ENCODE results near the gene ZNF578. TPM values are rescaled to one million over a fixed set of nuclear protein-coding genes. Genes with fewer than 3 reads are reported as not detected.
A peak's percentile ranks its signal among the peaks of the same experiment; 100 is the strongest.

The ZNF578 gene
- total and polyA plus RNA-seq, 10 of the 15 experiments (the other 5 are each of a cell fraction or from before 2014, with no cell fraction given), result 0.10 to 0.43 (median 0.16) TPM; not detected in 4

- TF ChIP-seq, protein P1, sequence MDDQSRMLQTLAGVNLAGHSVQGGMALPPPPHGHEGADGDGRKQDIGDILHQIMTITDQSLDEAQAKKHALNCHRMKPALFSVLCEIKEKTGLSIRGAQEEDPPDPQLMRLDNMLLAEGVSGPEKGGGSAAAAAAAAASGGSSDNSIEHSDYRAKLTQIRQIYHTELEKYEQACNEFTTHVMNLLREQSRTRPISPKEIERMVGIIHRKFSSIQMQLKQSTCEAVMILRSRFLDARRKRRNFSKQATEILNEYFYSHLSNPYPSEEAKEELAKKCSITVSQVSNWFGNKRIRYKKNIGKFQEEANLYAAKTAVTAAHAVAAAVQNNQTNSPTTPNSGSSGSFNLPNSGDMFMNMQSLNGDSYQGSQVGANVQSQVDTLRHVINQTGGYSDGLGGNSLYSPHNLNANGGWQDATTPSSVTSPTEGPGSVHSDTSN (IDR thresholded peaks at IDR 0.05; ENCODE audit: insufficient replicate concordance, low read depth, low read length), result peak; percentile 39
- 0 out of 2 replicates have a peak, but pooled peaks have one; percentile 16 for TF ChIP-seq ELK1 (IDR thresholded peaks at IDR 0.05; ENCODE audit: low read depth, low read length)
These were observed 74.0 kb downstream of the ZNF578 start, which contains the start of gene ZNF808 (continued) for GRCh38 chr19:52527134-52527955.

DNA sequence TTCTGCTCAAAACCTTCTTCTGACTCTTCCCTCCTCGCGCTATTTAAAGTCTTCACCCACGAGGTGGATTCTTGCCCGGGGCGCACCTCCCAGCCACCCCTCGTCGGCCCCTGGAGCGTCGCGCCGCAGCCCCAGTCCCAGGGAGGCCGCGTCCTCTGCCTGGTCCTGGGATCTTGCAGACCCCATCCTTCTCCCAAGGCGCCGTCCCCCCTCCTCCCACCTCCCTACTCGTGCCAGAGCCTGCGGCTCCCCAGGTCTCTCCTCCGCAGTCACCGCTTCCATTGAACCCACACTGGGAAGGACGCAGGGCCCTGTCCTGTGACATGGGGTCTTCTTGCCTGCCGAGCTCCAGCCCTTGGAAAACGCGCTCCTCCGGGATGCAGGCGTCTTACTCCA, 74.6 kb downstream of the ZNF578 start:
- ChIA-PET POLR2A (no interaction called here), CTCF (no interaction called here), SMC1A (ENCODE audit: uncharacterized antibody, unreplicated experiment) (no interaction called here), RAD21 (ENCODE audit: unreplicated experiment) (no interaction called here)
- no peak for TF ChIP-seq ASH2L (IDR thresholded peaks at IDR 0.05; ENCODE audit: borderline replicate concordance, low read depth)
- no peak for TF ChIP-seq EED (IDR thresholded peaks at IDR 0.05; ENCODE audit: low read depth)
- TF ChIP-seq NKRF (conservative IDR thresholded peaks at IDR 0.05), result 0 out of 2 replicates have a peak, but pooled peaks have one; percentile 14
- Histone ChIP-seq H3K36me3 (ENCODE audit: control insufficient read depth in 2 of 2, insufficient read depth in 2 of 2, low read length in 1 of 2) (peaks cover 0 to 2% of the 10 kb centered on the region in 2 experiments; a peak in 1 of 4 replicates), H4K20me1 (ENCODE audit: control insufficient read depth, insufficient read depth) (no peaks in the 10 kb centered on the region), H3K79me2 (ENCODE audit: control insufficient read depth, insufficient read depth, low read length) (peaks cover 22% of the 10 kb centered on the region), H3K4me3 (peak overlapping the region; percentile 79), H3K27ac (ENCODE audit: control insufficient read depth, insufficient read depth) (peak overlapping the region; percentile 92), H2AFZ (ENCODE audit: control insufficient read depth, low read depth, low read length) (peak overlapping the region; percentile 73), H3K4me2 (ENCODE audit: control insufficient read depth, insufficient read depth) (peak overlapping the region; percentile 92), H3K9ac (ENCODE audit: control insufficient read depth, insufficient read depth, low read length) (peak overlapping the region; percentile 98), H3K9me3 (replicated peaks; ENCODE audit: control insufficient read depth, insufficient read depth, low read length) (no peaks in the 10 kb centered on the region; the same call in 1 of the 3 replicates), H3K27me3 (replicated peaks in 1 of 2; ENCODE audit: control insufficient read depth in 2 of 2, insufficient read depth in 2 of 2, low read length in 1 of 2) (no peaks in the 10 kb centered on the region), H3K4me1 (ENCODE audit: control insufficient read depth, insufficient read depth, low read length) (no peaks in the 10 kb centered on the region; the same call in 1 of the 2 replicates)
- DNase-seq (ENCODE audit: low read depth, low spot score) (no peak), ATAC-seq (peak; percentile 29), FAIRE-seq (no peak)
- 3% methylated on average over 23 of the region's 25 CpGs for WGBS (ENCODE audit: insufficient coverage, insufficient replicate concordance, low lambda C conversion rate, missing lambda C conversion rate)
- intact Hi-C loops (cut with micrococcal nuclease; ENCODE audit: unreplicated experiment), result loop anchor here (2.0 to 5.0 kb wide), 2 partner anchors 44 to 221 kb away; partner anchors contain the start of gene ZNF701
- in situ Hi-C loops (cut with MboI), result loop anchor here (25.0 kb wide), 1 partner anchor 1141 kb away; the partner anchor contains the start of genes C19orf84 and LIM2
- TSS peak; percentile 89 for BruUV-seq (replicated peaks)
